ENCODE measurements around the gene ATF3.

- TF ChIP-seq, protein P1, sequence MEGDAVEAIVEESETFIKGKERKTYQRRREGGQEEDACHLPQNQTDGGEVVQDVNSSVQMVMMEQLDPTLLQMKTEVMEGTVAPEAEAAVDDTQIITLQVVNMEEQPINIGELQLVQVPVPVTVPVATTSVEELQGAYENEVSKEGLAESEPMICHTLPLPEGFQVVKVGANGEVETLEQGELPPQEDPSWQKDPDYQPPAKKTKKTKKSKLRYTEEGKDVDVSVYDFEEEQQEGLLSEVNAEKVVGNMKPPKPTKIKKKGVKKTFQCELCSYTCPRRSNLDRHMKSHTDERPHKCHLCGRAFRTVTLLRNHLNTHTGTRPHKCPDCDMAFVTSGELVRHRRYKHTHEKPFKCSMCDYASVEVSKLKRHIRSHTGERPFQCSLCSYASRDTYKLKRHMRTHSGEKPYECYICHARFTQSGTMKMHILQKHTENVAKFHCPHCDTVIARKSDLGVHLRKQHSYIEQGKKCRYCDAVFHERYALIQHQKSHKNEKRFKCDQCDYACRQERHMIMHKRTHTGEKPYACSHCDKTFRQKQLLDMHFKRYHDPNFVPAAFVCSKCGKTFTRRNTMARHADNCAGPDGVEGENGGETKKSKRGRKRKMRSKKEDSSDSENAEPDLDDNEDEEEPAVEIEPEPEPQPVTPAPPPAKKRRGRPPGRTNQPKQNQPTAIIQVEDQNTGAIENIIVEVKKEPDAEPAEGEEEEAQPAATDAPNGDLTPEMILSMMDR (tag by site-specific recombination; IDR thresholded peaks at IDR 0.05), result no peak
- TF ChIP-seq PRDM1 (tag by site-specific recombination; IDR thresholded peaks at IDR 0.05) (no peak), WT1 (tag by site-specific recombination; IDR thresholded peaks at IDR 0.05) (no peak), MEIS1 (CRISPR knock-in tag; IDR thresholded peaks at IDR 0.05; ENCODE audit: borderline replicate concordance) (no peak), ZNF558 (tag by site-specific recombination; IDR thresholded peaks at IDR 0.05) (no peak)
These were observed 44.0 kb downstream of the ATF3 start for GRCh38 chr1:212652609-212653008.

All from HEK293 (cell line).